ENCODE results near the gene CLN5.
A peak's percentile ranks its signal among the peaks of the same experiment; 100 is the strongest.

The CLN5 gene

DNA sequence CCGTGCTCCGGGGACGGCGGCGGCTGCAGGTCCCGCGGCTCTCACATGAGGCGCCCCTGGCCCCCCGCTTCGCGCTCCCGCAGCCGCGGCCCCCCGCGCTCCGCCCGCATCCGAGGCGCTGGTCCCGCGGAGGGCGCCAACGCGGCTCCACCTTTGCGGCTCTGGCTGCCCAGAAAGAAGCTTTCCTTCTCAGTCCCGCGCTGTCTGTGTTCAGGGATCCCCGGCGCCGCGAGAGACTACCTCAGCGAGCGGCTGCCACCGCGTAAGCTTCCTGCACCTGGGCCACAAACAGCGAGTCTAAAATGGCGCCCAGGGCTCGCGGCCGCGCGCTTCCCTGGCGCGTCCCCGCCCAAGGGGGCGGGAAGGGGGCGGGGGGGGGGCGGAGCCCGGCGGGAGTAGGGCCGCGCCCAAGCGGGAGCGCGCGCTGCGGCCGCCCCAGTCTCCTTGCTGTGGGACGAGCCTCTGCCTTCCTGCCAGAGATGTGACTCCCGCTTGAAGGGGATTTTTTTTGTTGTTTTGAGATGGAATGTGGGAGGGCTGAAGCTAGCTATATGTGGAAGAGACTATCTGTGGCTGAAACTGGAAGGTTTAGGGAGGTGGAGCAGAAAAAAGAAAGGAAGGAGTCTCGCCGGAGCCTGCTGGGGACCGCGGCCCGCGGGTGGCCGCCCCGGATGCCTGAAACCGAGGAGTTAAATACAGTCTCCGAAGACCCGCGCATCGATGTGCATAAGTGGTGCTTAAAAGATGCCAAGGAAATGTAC lies 35.2 kb downstream of the CLN5 start, which contains the start of gene FBXL3:
Gene FBXL3, minus strand, starts transcription at position 299 of the 761 bp plus-strand sequence. CDS start 5,299 bp downstream, outside the sequence.
- TF ChIP-seq CTCF (IDR thresholded peaks at IDR 0.05; ENCODE audit: borderline replicate concordance, control extremely low read depth, extremely low read depth, insufficient read depth, missing control alignments): no peak
- in situ Hi-C loops (cut with MboI; ENCODE audit: low sequenced_read_pairs, unreplicated experiment): no loop called here
- DNase-seq (ENCODE audit: low spot score): peak; percentile 94

DNA sequence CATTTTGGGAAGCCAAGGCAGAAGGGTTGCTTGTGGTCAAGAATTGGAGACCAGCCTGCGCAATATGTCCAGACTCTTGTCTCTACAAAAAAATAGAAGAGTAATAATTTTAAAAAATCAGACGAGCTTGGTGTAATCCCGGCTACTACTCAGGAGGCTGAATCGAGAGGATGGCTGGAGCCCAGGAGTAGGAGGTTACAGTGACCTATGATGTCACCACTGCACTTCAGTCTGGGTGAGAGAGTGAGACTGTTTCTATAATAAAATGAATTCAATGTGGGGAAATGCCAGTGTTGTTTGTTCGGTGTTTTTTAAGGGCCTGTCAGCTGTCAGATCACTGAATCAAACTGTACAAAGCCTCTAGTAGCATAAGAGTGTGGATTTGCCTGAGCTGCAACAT lies 36.3 kb downstream of the CLN5 start:
- DNase-seq (ENCODE audit: low spot score): no peak
- in situ Hi-C loops (cut with MboI; ENCODE audit: low sequenced_read_pairs, unreplicated experiment): no loop called here
- TF ChIP-seq CTCF (IDR thresholded peaks at IDR 0.05; ENCODE audit: borderline replicate concordance, control extremely low read depth, extremely low read depth, insufficient read depth, missing control alignments): no peak

DNA sequence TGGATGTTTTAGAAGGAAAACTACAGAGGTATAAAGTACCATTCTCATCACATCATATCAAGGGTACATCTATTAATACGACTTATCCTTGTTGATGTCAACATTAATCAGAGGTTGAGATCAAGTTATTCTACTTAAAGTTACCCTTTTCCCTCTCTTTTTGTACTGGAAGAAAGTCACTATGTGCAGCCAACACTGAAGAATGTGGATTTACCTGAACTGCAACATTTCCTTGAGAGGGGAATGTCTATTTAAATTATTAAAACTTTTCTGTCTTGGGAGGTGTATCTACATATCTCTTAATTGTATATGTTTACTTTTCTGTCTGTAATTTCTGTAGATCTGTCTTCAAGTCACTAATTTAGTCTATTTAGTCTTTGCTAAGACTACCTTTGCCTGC lies 37.6 kb downstream of the CLN5 start:
- no peak for TF ChIP-seq CTCF (IDR thresholded peaks at IDR 0.05; ENCODE audit: borderline replicate concordance, control extremely low read depth, extremely low read depth, insufficient read depth, missing control alignments)
- in situ Hi-C loops (cut with MboI; ENCODE audit: low sequenced_read_pairs, unreplicated experiment): no loop called here
- no peak for DNase-seq (ENCODE audit: low spot score)

- DNase-seq (ENCODE audit: low spot score): no peak
- TF ChIP-seq CTCF (IDR thresholded peaks at IDR 0.05; ENCODE audit: borderline replicate concordance, control extremely low read depth, extremely low read depth, insufficient read depth, missing control alignments): no peak
Measured at GRCh38 chr13:77031656-77032243, 39.9 kb downstream of the CLN5 start.

DNA sequence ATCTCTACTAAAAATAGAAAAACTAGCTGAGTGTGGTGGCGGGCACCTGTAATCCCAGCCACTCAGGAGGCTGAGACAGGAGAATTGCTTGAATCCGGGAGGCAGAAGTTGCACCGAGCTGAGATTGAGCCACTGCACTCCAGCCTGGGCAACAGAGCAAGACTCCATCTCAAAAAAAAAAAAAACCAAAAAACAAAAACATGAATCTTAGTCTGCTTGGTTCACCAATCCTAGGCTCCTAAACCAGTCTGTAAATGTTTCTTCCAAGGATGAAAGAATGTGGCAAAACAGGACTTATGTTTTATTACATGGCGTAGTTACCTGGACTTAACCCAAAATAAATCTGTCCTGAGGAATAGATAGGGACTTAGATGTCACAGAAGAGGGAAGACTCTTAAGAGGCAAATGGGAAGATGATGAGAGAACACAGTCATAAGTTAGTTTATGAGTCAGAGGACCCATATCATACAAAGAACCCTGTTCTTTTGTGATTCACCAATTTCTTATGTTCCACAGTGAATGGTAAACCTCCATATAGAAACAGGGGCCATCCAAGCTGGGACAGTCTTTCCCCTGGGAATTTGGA lies 41.9 kb downstream of the CLN5 start:
- no peak for TF ChIP-seq CTCF (IDR thresholded peaks at IDR 0.05; ENCODE audit: borderline replicate concordance, control extremely low read depth, extremely low read depth, insufficient read depth, missing control alignments)
- in situ Hi-C loops (cut with MboI; ENCODE audit: low sequenced_read_pairs, unreplicated experiment): no loop called here
- DNase-seq (ENCODE audit: low spot score): no peak

More at GRCh38 chr13:77031656-77032243, 39.9 kb downstream of the CLN5 start:
- in situ Hi-C loops (cut with MboI; ENCODE audit: low sequenced_read_pairs, unreplicated experiment): no loop called here

DNA sequence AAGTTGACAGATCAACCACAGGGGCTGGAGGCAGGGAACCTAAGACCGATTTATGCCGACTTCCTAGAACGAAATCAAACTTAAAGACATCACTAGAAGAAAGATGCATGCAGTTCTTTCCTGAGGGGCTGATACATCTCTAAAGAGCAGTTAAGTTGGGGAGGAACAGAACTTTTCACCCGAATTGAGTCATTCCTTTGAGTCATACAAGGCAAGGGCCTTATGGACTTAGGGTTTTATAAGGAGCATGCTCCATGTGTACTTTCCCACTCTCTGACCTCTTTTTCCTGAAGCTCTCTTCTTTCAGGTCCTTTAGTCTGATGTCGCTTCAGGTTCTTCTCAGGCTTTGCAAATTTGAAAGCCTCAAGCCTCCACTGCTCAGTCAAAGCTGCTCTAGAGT lies 43.0 kb downstream of the CLN5 start:
- no peak for TF ChIP-seq CTCF (IDR thresholded peaks at IDR 0.05; ENCODE audit: borderline replicate concordance, control extremely low read depth, extremely low read depth, insufficient read depth, missing control alignments)
- no peak for DNase-seq (ENCODE audit: low spot score)
- in situ Hi-C loops (cut with MboI; ENCODE audit: low sequenced_read_pairs, unreplicated experiment): no loop called here
